CD4-positive, alpha-beta T cell treated with Interferon alpha-2 for 1 hour (primary cell): ENCODE data around the gene FOXRED2.
"Not testable (repeated sequence)": the region's sequence is repeated elsewhere in the genome, so short reads cannot be mapped to it uniquely, and the experiment has no call there.

Source experiments
- DNase-seq, 2 donors: peaks; one replicate each; pipeline ENCODE4 v3.0.0-alpha.2; 2020 to 2022

Gene FOXRED2

GRCh38 chr22:36469094-36469710 lies 37.6 kb downstream of the FOXRED2 start:
- DNase-seq, result no peak

GRCh38 chr22:36467946-36468345 lies 38.9 kb downstream of the FOXRED2 start:
- DNase-seq, result peak in 1 of 2 donors; percentile 7

- DNase-seq, result no peak
Measured at GRCh38 chr22:36467042-36467810, 39.6 kb downstream of the FOXRED2 start.

- DNase-seq, result no peak
Measured at GRCh38 chr22:36466258-36466657, 40.6 kb downstream of the FOXRED2 start.

- DNase-seq, result no peak
Measured at GRCh38 chr22:36465232-36466021, 41.4 kb downstream of the FOXRED2 start.

DNA sequence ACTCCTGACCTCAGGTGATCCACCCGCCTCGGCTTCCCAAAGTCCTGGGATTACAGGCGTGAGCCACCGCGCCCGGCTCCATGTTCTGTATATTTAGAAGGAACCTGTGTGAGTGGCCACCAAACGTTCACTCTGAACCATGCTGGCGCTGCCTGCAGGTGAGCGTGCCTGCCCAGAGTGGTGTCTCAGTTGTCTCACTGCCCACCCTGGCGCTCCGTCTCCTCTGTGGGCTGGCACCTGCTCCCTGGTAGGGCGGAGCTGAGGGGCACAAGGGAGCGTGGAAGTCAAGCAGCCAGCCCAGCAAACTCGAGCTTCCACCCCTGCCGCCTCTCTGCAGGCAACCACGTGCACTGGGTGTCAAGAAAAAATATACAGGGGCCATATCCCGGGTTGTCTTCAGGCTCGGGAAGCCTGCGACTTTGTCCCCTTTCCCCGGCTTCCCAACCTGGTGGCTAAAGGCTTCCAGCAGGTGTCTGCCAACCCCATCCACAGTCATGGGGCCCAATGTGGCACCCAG lies 42.1 kb downstream of the FOXRED2 start:
- no peak for DNase-seq

DNA sequence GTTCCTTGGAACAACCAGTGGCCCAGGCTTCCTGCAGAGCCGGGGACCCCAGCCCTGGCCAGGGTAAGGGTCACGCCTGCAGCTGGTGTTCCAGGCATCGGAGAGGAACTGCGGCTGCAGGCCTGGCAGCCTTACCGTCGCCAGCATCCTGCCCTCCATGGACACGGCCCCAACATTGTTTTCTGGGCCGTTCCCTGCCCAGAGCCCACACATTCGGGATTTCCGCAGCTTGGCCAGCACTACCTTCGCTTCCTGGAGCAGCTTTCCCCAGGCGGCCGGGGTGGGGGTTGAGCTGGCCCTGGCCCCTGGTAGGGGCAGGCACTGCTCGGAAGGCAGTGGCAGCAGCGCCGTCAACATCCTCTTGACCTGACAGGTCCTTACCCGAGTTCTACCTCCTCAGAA lies 43.1 kb downstream of the FOXRED2 start:
- no peak for DNase-seq

GRCh38 chr22:36461665-36462649 lies 44.9 kb downstream of the FOXRED2 start:
- DNase-seq, result no peak

GRCh38 chr22:36460202-36460601 lies 46.6 kb downstream of the FOXRED2 start:
- no peak for DNase-seq

DNA sequence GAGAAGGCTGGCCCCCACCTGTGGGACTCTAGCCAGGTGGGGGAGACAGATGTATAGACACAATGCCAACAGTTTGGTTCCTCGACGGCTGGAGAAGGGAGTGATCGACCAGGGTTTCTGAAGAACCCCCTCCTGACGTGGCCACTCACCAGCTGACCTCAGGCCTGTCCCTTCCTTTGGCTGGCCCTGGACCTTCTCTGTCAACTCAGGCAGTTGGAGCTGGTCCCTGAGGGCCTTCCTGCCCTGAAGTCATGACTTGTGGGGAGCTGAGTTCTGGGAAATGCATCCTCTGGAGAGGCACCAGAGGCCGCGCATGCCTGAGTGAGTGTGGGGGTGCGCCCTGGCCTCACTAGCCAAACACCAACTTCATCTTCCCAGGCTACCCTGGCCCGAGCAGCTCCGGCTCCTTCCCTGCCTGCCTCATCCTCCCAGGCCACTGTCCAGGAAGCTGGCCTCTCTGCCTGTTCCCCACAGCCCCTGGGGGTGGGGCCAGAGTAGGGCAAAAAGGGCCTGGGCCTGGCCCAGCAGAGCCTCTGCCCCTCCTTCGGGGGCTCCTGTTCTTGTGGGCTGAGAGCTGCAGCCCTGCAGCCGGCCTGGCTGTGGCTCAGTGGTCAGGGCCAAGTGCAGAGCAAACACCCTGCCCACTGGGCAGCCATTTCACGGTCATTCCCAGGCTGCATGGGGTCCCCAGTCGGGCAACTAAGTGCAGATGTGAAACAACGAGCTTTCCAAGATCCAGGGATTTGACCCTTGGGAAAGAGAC lies 49.0 kb downstream of the FOXRED2 start:
- DNase-seq, result no peak

- DNase-seq, result no peak
Measured at GRCh38 chr22:36456464-36456845, 50.4 kb downstream of the FOXRED2 start.

GRCh38 chr22:36455571-36456463 lies 51.0 kb downstream of the FOXRED2 start:
- DNase-seq, result no peak

GRCh38 chr22:36454916-36455570 lies 51.8 kb downstream of the FOXRED2 start:
- peak; percentile 95 for DNase-seq

DNA sequence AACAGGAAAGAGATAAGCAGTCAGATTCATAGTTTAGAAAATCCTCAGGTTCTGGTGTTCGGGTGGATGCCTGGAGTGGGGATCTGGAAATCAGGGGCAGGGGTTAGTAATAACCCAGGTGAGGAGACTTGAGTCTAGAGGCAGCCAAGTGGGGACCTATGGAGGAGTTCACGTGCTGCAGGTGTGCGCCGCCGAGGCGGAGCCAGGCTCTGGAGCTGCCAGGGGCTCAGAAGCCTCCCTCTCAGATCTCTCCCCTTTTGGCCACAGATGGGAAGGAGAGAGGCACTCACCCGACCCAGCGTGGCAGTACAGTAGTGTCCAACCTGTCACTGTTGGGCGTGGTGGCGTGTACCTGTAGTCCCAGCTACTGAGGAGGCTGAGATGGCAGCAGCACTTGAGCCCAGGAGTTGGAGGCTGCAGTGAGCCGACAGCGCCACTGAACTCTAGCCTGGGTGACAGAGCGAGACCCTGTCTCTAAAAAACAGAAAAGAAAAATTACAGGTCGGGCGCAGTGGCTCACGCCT lies 52.9 kb downstream of the FOXRED2 start:
- no peak for DNase-seq

DNA sequence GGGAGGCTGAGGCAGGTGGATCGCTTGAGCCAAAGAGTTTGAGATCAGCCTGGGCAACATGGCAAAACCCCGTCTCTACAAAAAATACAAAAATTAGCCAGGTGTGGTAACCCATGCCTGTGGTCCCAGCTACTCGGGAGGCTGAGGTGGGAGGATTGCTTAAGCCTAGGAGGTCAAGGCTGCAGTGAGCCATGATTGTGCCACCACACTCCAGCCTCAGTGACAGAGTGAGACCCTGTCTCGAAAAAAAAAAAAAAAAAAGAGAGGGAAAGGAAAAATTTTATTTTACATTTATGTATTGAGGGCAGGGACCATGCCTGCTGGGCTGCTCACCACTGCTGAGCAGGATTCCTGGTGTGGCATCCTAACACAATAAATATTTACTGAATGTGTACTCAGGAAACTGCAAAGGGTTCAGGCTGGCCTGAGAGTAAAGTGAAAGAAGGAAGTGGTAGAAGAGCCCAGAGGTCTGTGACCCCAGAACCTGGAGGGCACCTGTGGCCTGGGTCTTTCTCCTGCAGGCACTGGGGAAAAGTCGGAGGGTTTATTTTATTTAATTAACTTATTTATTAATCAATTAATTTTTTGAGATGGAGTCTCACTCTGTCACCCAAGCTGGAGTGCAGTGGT lies 53.7 kb downstream of the FOXRED2 start:
- DNase-seq, result peak in 1 of 2 donors; percentile 19

DNA sequence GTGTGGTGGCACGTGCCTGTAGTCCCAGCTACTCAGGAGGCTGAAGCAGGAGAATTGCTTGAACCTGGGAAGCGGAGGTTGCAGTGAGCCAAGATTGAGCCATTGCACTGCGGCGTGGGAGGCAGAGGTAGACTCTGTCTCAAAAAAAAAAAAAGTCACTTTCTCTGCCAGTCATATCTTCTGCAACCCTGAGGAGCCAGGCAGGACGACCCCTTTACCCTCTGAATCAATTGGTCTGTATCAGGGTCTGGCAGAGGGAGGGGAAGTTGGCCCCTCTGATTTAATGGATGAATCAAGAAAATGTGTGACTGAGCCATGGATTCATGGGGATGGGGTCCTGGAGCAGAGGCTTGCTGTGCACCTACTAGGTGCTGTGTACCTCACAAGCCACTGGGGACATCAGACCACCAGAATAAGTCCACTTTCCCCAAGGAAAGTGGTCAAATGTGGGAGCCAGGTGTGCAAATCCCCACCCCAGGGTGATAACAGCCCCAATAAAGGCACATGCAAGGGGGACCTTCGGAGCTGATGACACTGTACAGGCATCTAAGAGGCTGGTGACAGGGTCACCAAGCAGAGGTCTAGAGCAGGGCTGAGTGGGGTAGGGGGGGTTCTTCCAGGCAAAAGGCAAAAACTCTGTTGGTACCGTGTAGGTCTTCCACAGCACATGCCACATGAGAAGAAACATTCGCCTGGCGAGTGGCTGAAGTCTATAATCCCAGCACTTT lies 54.4 kb downstream of the FOXRED2 start:
- DNase-seq, result no peak

DNA sequence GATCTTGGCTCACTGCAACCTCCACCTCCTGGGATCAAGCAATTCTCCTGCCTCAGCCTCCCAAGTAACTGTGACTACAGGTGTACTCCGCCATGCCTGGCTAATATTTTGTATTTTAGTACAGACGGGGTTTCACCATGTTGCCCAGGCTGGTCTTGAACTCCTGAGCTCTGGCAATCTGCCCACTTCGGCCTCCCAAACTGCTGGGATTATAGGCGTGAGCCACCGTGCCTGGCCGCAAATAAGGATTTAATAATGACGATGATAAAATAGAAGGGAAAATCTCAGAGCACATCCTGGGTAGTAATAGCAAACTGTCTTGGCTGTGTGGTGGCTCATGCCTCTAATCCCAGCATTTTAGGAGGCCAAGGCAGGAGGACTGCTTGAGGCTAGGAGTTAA lies 55.9 kb downstream of the FOXRED2 start:
- DNase-seq, result not testable (repeated sequence)

DNA sequence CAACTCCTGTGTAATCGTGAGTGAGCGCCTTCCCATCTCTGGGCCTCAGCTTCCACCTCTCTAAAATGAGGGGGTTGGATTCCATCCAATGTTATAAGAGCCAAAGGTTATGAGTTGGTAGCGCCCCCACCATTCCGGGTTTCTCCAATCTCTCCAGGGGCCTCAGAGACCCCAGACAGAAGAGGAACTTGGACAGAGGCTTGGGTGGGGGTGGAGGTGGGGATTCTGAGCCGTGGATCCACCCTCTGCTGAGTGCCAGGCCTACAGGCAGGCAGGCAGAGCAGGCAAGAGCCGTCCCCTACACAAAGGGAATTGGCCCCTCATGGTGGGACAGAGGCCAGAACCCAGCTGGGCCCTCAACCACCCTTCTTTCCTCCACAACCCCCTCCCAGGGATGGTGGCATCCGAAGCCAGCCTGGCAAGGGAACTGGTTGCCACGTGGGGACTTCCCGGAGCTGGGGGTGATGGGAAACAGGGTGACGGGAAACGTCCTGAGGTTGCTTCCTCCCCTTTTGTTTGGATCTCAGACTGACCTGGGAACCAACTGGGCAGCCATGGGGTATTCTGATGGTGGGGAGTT lies 57.2 kb downstream of the FOXRED2 start:
- peak in 1 of 2 donors; percentile 30 for DNase-seq
